Smooth muscle cell (in vitro differentiated cells): ENCODE results near the gene SKAP1. TPM values are rescaled to one million over a fixed set of nuclear protein-coding genes. Genes with fewer than 3 reads are reported as not detected.

ENCODE experiments used
- DNase-seq: peaks from one replicate; lab custom pipeline; 2025; ENCODE audit not compliant: unreplicated experiment; lab: John Stamatoyannopoulos, UW
- H2AFZ ChIP-seq: fragments of 200-600 bp; sonication (generic); 2 replicates; pipeline ENCODE4 v1.6.0; 2016; ENCODE audit warnings: antibody characterized with exemption, low read depth, mild to moderate bottlenecking
- H3F3A ChIP-seq: fragments of 200-600 bp; sonication (generic); 2 replicates; pipeline ENCODE4 v1.6.0; 2017; ENCODE audit warnings: antibody characterized with exemption, low read depth
- H3K27ac ChIP-seq: fragments of 200-600 bp; sonication (generic); 2 replicates; pipeline ENCODE4 v1.5.1; 2016; ENCODE audit warnings: low read depth, mild to moderate bottlenecking
- H3K27me3 ChIP-seq: fragments of 200-600 bp; sonication (generic); 2 replicates; pipeline ENCODE4 v1.6.1; 2016; ENCODE audit warnings: low read depth, mild to moderate bottlenecking
- H3K36me3 ChIP-seq: fragments of 200-600 bp; sonication (generic); 2 replicates; pipeline ENCODE4 v1.5.1; 2016; ENCODE audit warnings: low read depth
- H3K4me1 ChIP-seq: fragments of 200-600 bp; sonication (generic); 2 replicates; pipeline ENCODE4 v1.5.1; 2016; ENCODE audit warnings: low read depth
- H3K4me2 ChIP-seq: fragments of 200-600 bp; sonication (generic); 2 replicates; pipeline ENCODE4 v1.6.0; 2016; ENCODE audit warnings: mild to moderate bottlenecking
- H3K4me3 ChIP-seq: fragments of 200-600 bp; sonication (generic); 2 replicates; pipeline ENCODE4 v1.5.1; 2016; ENCODE audit warnings: mild to moderate bottlenecking
- H3K79me2 ChIP-seq: fragments of 200-600 bp; sonication (generic); 2 replicates; pipeline ENCODE4 v1.6.0; 2016; ENCODE audit warnings: low read depth, mild to moderate bottlenecking
- H3K9ac ChIP-seq: fragments of 200-600 bp; sonication (generic); 2 replicates; pipeline ENCODE4 v1.6.0; 2016; ENCODE audit warnings: low read depth
- H3K9me3 ChIP-seq: fragments of 200-600 bp; sonication (generic); replicated peaks from 2 replicates; pipeline ENCODE4 v1.5.1; 2016; ENCODE audit warnings: low read depth
- H4K20me1 ChIP-seq: fragments of 200-600 bp; sonication (generic); 2 replicates; pipeline ENCODE4 v1.6.0; 2016; ENCODE audit warnings: low read depth
- WGBS: methylation state at CpG from one replicate; pipeline ENCODE4 v1.1.7; 2016; ENCODE audit warnings: low lambda C conversion rate; 5-methylcytosine and 5-hydroxymethylcytosine counted together
- polyA plus RNA-seq: library from polyadenylated mRNA; unstranded; fragments of >200 nt; fragmentation: Nextera tagmentation; extraction: Ambion mirVana; gene quantifications from 2 replicates; pipeline ENCODE4 v1.2.1, GENCODE V29; 2016
- total RNA-seq: library from RNA; depleted of rRNA; stranded (reverse); fragments of >200 nt; gene quantifications from 2 replicates; pipeline ENCODE4 v1.2.3, GENCODE V29; 2014
- TF ChIP-seq, protein P1 (sequence below): fragments of 200-600 bp; sonication (generic); IDR thresholded peaks from 2 replicates; pipeline ENCODE4 v1.5.1; 2017; ENCODE audit warnings: borderline replicate concordance, mild to moderate bottlenecking, antibody characterized with exemption; ENCODE audit not compliant: insufficient read depth, poor library complexity, severe bottlenecking

The SKAP1 gene
- total and polyA plus RNA-seq, 2 experiments from 2014 or later: not detected

DNA sequence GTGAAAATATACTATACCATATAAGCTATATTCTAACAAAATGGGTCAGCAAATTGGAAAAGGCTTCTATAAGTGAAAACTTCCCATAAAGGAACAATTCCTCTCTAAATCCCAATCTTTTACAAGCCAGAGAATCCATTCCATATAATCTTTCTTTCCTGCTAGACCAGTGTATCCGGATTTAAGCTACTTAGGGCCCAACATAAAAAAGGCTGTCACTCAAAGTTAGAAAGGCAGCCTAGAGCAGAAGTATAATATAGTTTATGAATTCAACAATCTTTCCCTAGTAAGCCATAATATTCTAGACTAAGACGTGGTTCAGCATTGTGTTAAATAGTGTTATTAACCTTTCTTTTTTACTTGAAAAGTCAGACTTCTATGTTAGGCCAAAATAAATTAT lies 93.0 kb downstream of the SKAP1 start:
- H3K36me3 ChIP-seq: no peaks in the 10 kb centered on the region
- H3K4me3 ChIP-seq: no peak overlapping the region
- DNase-seq: no peak
- H3K4me2 ChIP-seq: no peak overlapping the region
- no peak overlapping the region for H3K9ac ChIP-seq
- H3K4me1 ChIP-seq: no peaks in the 10 kb centered on the region
- TF ChIP-seq, protein P1, sequence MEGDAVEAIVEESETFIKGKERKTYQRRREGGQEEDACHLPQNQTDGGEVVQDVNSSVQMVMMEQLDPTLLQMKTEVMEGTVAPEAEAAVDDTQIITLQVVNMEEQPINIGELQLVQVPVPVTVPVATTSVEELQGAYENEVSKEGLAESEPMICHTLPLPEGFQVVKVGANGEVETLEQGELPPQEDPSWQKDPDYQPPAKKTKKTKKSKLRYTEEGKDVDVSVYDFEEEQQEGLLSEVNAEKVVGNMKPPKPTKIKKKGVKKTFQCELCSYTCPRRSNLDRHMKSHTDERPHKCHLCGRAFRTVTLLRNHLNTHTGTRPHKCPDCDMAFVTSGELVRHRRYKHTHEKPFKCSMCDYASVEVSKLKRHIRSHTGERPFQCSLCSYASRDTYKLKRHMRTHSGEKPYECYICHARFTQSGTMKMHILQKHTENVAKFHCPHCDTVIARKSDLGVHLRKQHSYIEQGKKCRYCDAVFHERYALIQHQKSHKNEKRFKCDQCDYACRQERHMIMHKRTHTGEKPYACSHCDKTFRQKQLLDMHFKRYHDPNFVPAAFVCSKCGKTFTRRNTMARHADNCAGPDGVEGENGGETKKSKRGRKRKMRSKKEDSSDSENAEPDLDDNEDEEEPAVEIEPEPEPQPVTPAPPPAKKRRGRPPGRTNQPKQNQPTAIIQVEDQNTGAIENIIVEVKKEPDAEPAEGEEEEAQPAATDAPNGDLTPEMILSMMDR: no peak
- no peaks in the 10 kb centered on the region for H3K79me2 ChIP-seq
- 44% methylated on average over 2 of the region's 2 CpGs for WGBS
- no peaks in the 10 kb centered on the region for H4K20me1 ChIP-seq
- no peak overlapping the region for H2AFZ ChIP-seq
- H3F3A ChIP-seq: no peaks in the 10 kb centered on the region
- peaks cover 95% of the 10 kb centered on the region for H3K27me3 ChIP-seq
- no peaks in the 10 kb centered on the region for H3K9me3 ChIP-seq
- no peak overlapping the region for H3K27ac ChIP-seq

DNA sequence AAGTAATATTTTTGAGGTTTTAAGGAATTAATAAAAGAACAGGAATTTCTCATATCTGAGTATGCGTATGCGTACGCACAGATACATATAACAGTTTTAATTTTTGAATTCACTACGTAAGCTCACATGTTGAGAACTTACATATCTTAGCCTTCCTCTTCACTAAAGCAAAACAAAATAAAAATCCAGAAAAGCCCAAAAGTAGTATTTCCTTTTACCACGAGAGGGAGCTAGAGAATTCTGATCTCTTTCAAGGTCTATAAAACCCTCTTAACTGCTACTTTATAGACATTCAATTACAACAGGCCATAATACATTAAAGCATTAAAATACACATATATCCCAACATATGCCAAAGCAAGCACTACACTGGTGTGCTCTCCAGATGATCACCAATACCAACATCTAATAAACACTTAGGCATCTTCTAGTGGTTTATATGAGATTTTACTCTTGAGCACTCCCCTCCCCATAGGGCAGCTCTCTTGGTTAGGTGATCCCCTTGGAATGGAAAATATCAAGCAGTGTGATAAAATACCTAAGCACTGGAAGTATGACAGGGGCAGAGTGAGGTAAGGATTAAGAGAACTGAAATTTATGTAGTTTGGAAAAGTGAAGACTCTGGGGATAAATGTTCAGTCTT lies 94.0 kb downstream of the SKAP1 start:
- no peaks in the 10 kb centered on the region for H4K20me1 ChIP-seq

GRCh38 chr17:48335146-48335784 lies 94.7 kb downstream of the SKAP1 start:
- no peaks in the 10 kb centered on the region for H3K79me2 ChIP-seq
- no peaks in the 10 kb centered on the region for H3K4me1 ChIP-seq
- H3K9me3 ChIP-seq: no peaks in the 10 kb centered on the region
- no peaks in the 10 kb centered on the region for H4K20me1 ChIP-seq
- DNase-seq: no peak
- TF ChIP-seq, protein P1: no peak
- H3F3A ChIP-seq: no peaks in the 10 kb centered on the region
- H3K4me3 ChIP-seq: no peak overlapping the region
- no peak overlapping the region for H2AFZ ChIP-seq
- no peak overlapping the region for H3K27ac ChIP-seq
- no peak overlapping the region for H3K4me2 ChIP-seq
- H3K9ac ChIP-seq: no peak overlapping the region
- peaks cover 96% of the 10 kb centered on the region for H3K27me3 ChIP-seq
- H3K36me3 ChIP-seq: no peaks in the 10 kb centered on the region

More for the DNA sequence above, 94.0 kb downstream of the SKAP1 start:
- H3K79me2 ChIP-seq: no peaks in the 10 kb centered on the region
- no peaks in the 10 kb centered on the region for H3K9me3 ChIP-seq
- no peak overlapping the region for H3K9ac ChIP-seq
- no peaks in the 10 kb centered on the region for H3K4me1 ChIP-seq
- no peak for DNase-seq
- no peak overlapping the region for H3K27ac ChIP-seq
- no peaks in the 10 kb centered on the region for H3K36me3 ChIP-seq
- no peak overlapping the region for H3K4me2 ChIP-seq
- H3F3A ChIP-seq: no peaks in the 10 kb centered on the region
- H3K27me3 ChIP-seq: peaks cover 96% of the 10 kb centered on the region
- no peak overlapping the region for H3K4me3 ChIP-seq
- H2AFZ ChIP-seq: no peak overlapping the region
- TF ChIP-seq, protein P1: peak; percentile 75
- WGBS: 4% methylated on average over 5 of the region's 5 CpGs
